ENCODE measurements around the gene PAQR4.

GRCh38 chr16:2938206-2938605 lies 30.9 kb upstream of the PAQR4 start:
- no peak for TF ChIP-seq POLR2A (IDR thresholded peaks at IDR 0.05)
- no peak for TF ChIP-seq CTCF (IDR thresholded peaks at IDR 0.05)
- TF ChIP-seq EP300 (IDR thresholded peaks at IDR 0.05), result no peak

Data from gastroesophageal sphincter (tissue), 3 donors.